GM23338 (cell line): ENCODE results near the gene RPL41. TPM values are rescaled to one million over a fixed set of nuclear protein-coding genes. Genes with fewer than 3 reads are reported as not detected.

Experiments used
- ATAC-seq: fragments of 200-7000 bp; cut with Tn5 transposase; 3 replicates; pipeline ENCODE4 v1.9.1; 2020
- DNase-seq: peaks from one replicate; pipeline ENCODE4 v3.0.0-alpha.2; 2015; ENCODE audit warnings: low spot score
- H2AFZ ChIP-seq: fragments of 200-600 bp; sonication (generic); 2 replicates; pipeline ENCODE4 v1.8.0; 2016; ENCODE audit warnings: antibody characterized with exemption, mild to moderate bottlenecking, moderate library complexity
- H3F3A ChIP-seq: fragments of 200-600 bp; sonication (generic); replicated peaks from 2 replicates; pipeline ENCODE4 v1.8.0; 2017; ENCODE audit warnings: antibody characterized with exemption, mixed run types, low read depth
- H3K27ac ChIP-seq: fragments of 200-600 bp; sonication (generic); 2 replicates; pipeline ENCODE4 v1.6.1; 2016; ENCODE audit warnings: low read depth
- H3K27me3 ChIP-seq: fragments of 200-600 bp; sonication (generic); 2 replicates; pipeline ENCODE4 v1.8.0; 2016; ENCODE audit warnings: mild to moderate bottlenecking, mixed run types, moderate library complexity; ENCODE audit not compliant: insufficient read depth
- H3K36me3 ChIP-seq: fragments of 200-600 bp; sonication (generic); 2 replicates; pipeline ENCODE4 v1.8.0; 2016; ENCODE audit warnings: mild to moderate bottlenecking; ENCODE audit not compliant: insufficient read depth
- H3K4me1 ChIP-seq: fragments of 200-600 bp; sonication (generic); 2 replicates; pipeline ENCODE4 v1.8.0; 2016; ENCODE audit warnings: mild to moderate bottlenecking, moderate library complexity; ENCODE audit not compliant: insufficient read depth
- H3K4me2 ChIP-seq: fragments of 200-600 bp; sonication (generic); 2 replicates; pipeline ENCODE4 v1.7.1; 2017; ENCODE audit warnings: mixed run types
- H3K4me3 ChIP-seq: fragments of 200-600 bp; sonication (generic); 2 replicates; pipeline ENCODE4 v1.6.1; 2016; ENCODE audit warnings: mixed run types
- H3K79me2 ChIP-seq: fragments of 200-600 bp; sonication (generic); replicated peaks from 2 replicates; pipeline ENCODE4 v1.8.0; 2017; ENCODE audit warnings: mild to moderate bottlenecking; ENCODE audit not compliant: insufficient read depth
- H3K9me2 ChIP-seq: fragments of 200-600 bp; sonication (generic); 2 replicates; pipeline ENCODE4 v1.8.0; 2017; ENCODE audit not compliant: insufficient read depth
- H4K20me1 ChIP-seq: fragments of 200-600 bp; sonication (generic); replicated peaks from 2 replicates; pipeline ENCODE4 v1.8.0; 2017; ENCODE audit warnings: mild to moderate bottlenecking; ENCODE audit not compliant: insufficient read depth
- H3K27ac Mint-ChIP-seq: 2 replicates; pipeline ENCODE4 v1.8.0; 2020; ENCODE audit warnings: inconsistent platforms, mild to moderate bottlenecking, moderate library complexity, mixed read lengths
- H3K27me3 Mint-ChIP-seq: 3 replicates; pipeline ENCODE4 v1.8.0; 2022; ENCODE audit warnings: low read depth, mild to moderate bottlenecking, moderate library complexity, mixed read lengths, inconsistent platforms; ENCODE audit not compliant: insufficient read depth, poor library complexity
- H3K36me3 Mint-ChIP-seq: 3 replicates; pipeline ENCODE4 v1.8.0; 2021; ENCODE audit warnings: low read depth, mild to moderate bottlenecking, inconsistent platforms, moderate library complexity, mixed read lengths
- H3K4me1 Mint-ChIP-seq: 3 replicates; pipeline ENCODE4 v1.8.0; 2020; ENCODE audit warnings: mild to moderate bottlenecking, inconsistent platforms, mixed read lengths
- H3K4me3 Mint-ChIP-seq: 3 replicates; pipeline ENCODE4 v1.8.0; 2021; ENCODE audit warnings: moderate library complexity, mild to moderate bottlenecking, inconsistent platforms, mixed read lengths
- H3K9me3 Mint-ChIP-seq: 3 replicates; pipeline ENCODE4 v1.8.0; 2020; ENCODE audit warnings: moderate library complexity, mild to moderate bottlenecking, inconsistent platforms, mixed read lengths
- ETS1 ChIP-seq: IDR thresholded peaks from 2 replicates; pipeline ENCODE4 v1.6.1; 2016; ENCODE audit warnings: antibody characterized with exemption
- EZH2phosphoT487 ChIP-seq: fragments of 200-600 bp; sonication (generic); IDR thresholded peaks from one replicate; pipeline ENCODE4 v1.8.1; 2018; ENCODE audit warnings: antibody characterized with exemption; ENCODE audit not compliant: unreplicated experiment
- NANOG ChIP-seq: IDR thresholded peaks from 2 replicates; pipeline ENCODE4 v1.6.1; 2016; ENCODE audit warnings: antibody characterized with exemption, borderline replicate concordance
- POLR2AphosphoS5 ChIP-seq: IDR thresholded peaks from 2 replicates; pipeline ENCODE4 v1.6.1; 2016; ENCODE audit warnings: antibody characterized with exemption, low read depth
- REST ChIP-seq: IDR thresholded peaks from one replicate; pipeline ENCODE4 v1.6.1; 2018; ENCODE audit warnings: antibody characterized with exemption; ENCODE audit not compliant: unreplicated experiment
- ZNF114 ChIP-seq: fragments of 250-450 bp; sonication (Bioruptor Pico); IDR thresholded peaks from 2 replicates; pipeline ENCODE4 v1.5.0; 2020; ENCODE audit warnings: mild to moderate bottlenecking, moderate library complexity
- ZNF331 ChIP-seq: fragments of 250-450 bp; sonication (Bioruptor Pico); IDR thresholded peaks from 2 replicates; pipeline ENCODE4 v1.5.0; 2020; ENCODE audit warnings: low read depth, mild to moderate bottlenecking, moderate library complexity
- polyA plus RNA-seq: library from polyadenylated mRNA; unstranded; fragments of >200 nt; fragmentation: Nextera tagmentation; extraction: Ambion mirVana; gene quantifications from 2 replicates; pipeline ENCODE4 v1.2.1, GENCODE V29; 2016
- total RNA-seq: library from RNA; depleted of rRNA; stranded (reverse); fragments of >200 nt; shearing (Covaris generic); gene quantifications from 2 replicates; pipeline ENCODE4 v1.2.3, GENCODE V29; 2014
- TF ChIP-seq, protein P1 (sequence below): fragments of 250-450 bp; sonication (Bioruptor Pico); IDR thresholded peaks from 2 replicates; pipeline ENCODE4 v1.5.0; 2020; ENCODE audit warnings: mild to moderate bottlenecking, moderate library complexity

Gene RPL41
- total and polyA plus RNA-seq, 2 experiments from 2014 or later = 2,039 to 3,875 TPM

- TF ChIP-seq, protein P1, sequence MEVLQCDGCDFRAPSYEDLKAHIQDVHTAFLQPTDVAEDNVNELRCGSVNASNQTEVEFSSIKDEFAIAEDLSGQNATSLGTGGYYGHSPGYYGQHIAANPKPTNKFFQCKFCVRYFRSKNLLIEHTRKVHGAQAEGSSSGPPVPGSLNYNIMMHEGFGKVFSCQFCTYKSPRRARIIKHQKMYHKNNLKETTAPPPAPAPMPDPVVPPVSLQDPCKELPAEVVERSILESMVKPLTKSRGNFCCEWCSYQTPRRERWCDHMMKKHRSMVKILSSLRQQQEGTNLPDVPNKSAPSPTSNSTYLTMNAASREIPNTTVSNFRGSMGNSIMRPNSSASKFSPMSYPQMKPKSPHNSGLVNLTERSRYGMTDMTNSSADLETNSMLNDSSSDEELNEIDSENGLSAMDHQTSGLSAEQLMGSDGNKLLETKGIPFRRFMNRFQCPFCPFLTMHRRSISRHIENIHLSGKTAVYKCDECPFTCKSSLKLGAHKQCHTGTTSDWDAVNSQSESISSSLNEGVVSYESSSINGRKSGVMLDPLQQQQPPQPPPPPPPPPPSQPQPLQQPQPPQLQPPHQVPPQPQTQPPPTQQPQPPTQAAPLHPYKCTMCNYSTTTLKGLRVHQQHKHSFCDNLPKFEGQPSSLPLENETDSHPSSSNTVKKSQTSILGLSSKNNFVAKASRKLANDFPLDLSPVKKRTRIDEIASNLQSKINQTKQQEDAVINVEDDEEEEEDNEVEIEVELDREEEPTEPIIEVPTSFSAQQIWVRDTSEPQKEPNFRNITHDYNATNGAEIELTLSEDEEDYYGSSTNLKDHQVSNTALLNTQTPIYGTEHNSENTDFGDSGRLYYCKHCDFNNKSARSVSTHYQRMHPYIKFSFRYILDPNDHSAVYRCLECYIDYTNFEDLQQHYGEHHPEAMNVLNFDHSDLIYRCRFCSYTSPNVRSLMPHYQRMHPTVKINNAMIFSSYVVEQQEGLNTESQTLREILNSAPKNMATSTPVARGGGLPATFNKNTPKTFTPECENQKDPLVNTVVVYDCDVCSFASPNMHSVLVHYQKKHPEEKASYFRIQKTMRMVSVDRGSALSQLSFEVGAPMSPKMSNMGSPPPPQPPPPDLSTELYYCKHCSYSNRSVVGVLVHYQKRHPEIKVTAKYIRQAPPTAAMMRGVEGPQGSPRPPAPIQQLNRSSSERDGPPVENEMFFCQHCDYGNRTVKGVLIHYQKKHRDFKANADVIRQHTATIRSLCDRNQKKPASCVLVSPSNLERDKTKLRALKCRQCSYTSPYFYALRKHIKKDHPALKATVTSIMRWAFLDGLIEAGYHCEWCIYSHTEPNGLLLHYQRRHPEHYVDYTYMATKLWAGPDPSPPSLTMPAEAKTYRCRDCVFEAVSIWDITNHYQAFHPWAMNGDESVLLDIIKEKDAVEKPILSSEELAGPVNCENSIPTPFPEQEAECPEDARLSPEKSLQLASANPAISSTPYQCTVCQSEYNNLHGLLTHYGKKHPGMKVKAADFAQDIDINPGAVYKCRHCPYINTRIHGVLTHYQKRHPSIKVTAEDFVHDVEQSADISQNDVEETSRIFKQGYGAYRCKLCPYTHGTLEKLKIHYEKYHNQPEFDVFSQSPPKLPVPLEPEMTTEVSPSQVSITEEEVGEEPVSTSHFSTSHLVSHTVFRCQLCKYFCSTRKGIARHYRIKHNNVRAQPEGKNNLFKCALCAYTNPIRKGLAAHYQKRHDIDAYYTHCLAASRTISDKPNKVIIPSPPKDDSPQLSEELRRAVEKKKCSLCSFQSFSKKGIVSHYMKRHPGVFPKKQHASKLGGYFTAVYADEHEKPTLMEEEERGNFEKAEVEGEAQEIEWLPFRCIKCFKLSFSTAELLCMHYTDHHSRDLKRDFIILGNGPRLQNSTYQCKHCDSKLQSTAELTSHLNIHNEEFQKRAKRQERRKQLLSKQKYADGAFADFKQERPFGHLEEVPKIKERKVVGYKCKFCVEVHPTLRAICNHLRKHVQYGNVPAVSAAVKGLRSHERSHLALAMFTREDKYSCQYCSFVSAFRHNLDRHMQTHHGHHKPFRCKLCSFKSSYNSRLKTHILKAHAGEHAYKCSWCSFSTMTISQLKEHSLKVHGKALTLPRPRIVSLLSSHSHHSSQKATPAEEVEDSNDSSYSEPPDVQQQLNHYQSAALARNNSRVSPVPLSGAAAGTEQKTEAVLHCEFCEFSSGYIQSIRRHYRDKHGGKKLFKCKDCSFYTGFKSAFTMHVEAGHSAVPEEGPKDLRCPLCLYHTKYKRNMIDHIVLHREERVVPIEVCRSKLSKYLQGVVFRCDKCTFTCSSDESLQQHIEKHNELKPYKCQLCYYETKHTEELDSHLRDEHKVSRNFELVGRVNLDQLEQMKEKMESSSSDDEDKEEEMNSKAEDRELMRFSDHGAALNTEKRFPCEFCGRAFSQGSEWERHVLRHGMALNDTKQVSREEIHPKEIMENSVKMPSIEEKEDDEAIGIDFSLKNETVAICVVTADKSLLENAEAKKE (CRISPR knock-in tag) = no peak
- TF ChIP-seq NANOG = no peak
- no peak for TF ChIP-seq POLR2AphosphoS5
- no peak for TF ChIP-seq ZNF114 (CRISPR knock-in tag)
These were observed 10.4 kb downstream of the RPL41 start (continued) for GRCh38 chr12:56126732-56127239.

DNA sequence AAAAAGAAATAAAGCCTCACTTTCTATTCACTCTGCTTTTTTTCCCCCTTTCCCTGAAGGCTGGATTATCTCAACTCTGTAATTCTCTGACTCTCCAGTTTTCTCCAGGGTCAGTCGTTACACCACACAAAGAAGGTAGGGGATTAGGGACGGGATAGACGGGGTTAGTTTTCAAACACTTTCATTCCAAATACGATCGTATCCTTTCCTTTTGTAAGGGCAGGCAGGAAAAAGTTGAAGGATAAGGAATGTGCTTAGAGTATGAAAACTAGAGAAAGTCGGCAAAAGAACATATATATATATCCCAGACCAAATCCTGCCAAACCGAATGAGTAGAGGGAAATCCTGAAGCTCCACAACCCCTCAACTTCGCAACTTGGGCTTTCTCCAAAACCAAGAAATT lies 11.1 kb downstream of the RPL41 start:
- Histone ChIP-seq H3K4me3 (peak overlapping the region; percentile 44), H3K79me2 (peaks cover 21% of the 10 kb centered on the region), H3K4me1 (peaks cover 17% of the 10 kb centered on the region), H3K9me2 (no peaks in the 10 kb centered on the region), H3K27me3 (no peaks in the 10 kb centered on the region), H3F3A (peaks cover 4% of the 10 kb centered on the region; the same call in 1 of the 2 replicates), H3K4me2 (peak overlapping the region; percentile 72), H2AFZ (no peak overlapping the region), H4K20me1 (peaks cover 13% of the 10 kb centered on the region; the same call in 1 of the 2 replicates), H3K27ac (peak overlapping the region; percentile 60), H3K36me3 (peaks cover 13% of the 10 kb centered on the region)
- H3K36me3 Mint-ChIP-seq = peaks cover 29% of the 10 kb centered on the region
- TF ChIP-seq REST (no peak), EZH2phosphoT487 (no peak), ETS1 (no peak), ZNF331 (CRISPR knock-in tag) (0 out of 2 replicates have a peak, but pooled peaks have one; percentile 17)
- ATAC-seq (no peak), DNase-seq (no peak)
- H3K27me3 Mint-ChIP-seq = peaks cover 3% of the 10 kb centered on the region
- H3K9me3 Mint-ChIP-seq = no peaks in the 10 kb centered on the region
- H3K27ac Mint-ChIP-seq = peak overlapping the region; percentile 93
- peak overlapping the region; percentile 98 for H3K4me3 Mint-ChIP-seq
- peaks cover 30% of the 10 kb centered on the region for H3K4me1 Mint-ChIP-seq
